ENCODE measurements around the gene PHLPP1.

DNA sequence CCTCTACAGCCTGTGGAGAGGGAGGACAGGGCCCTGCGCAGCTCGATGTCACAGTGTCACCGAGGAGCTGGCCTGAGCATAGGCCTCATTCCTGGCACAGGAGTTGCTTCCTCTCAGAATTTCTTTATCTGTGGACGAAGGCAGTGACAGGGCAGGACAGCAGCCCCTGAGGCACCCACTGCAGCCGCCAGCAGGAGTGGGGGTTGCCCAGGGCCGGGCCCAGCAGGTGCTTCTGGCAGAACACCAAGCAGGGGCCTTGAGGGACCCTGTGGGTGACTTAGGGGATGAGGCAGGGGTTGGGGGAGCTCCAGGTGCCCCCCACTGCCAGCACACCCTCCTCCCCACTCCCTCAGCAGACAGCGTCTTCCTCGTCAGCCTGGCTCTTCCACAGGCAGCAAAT, 290.0 kb downstream of the PHLPP1 start:
- TF ChIP-seq, protein P1, sequence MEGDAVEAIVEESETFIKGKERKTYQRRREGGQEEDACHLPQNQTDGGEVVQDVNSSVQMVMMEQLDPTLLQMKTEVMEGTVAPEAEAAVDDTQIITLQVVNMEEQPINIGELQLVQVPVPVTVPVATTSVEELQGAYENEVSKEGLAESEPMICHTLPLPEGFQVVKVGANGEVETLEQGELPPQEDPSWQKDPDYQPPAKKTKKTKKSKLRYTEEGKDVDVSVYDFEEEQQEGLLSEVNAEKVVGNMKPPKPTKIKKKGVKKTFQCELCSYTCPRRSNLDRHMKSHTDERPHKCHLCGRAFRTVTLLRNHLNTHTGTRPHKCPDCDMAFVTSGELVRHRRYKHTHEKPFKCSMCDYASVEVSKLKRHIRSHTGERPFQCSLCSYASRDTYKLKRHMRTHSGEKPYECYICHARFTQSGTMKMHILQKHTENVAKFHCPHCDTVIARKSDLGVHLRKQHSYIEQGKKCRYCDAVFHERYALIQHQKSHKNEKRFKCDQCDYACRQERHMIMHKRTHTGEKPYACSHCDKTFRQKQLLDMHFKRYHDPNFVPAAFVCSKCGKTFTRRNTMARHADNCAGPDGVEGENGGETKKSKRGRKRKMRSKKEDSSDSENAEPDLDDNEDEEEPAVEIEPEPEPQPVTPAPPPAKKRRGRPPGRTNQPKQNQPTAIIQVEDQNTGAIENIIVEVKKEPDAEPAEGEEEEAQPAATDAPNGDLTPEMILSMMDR (conservative IDR thresholded peaks at IDR 0.05; ENCODE audit: low read depth, low read length), result no peak
- TF ChIP-seq EZH2 (IDR thresholded peaks at IDR 0.05; ENCODE audit: low read length, unreplicated experiment) (no peak), EZH2phosphoT487 (IDR thresholded peaks at IDR 0.05; ENCODE audit: borderline replicate concordance, low read length) (no peak)

Data from PC-3 (cell line).